NCI-H146 (cell line): ENCODE results near the gene CDRT15.
"Not testable (repeated sequence)": the region's sequence is repeated elsewhere in the genome, so short reads cannot be mapped to it uniquely, and the experiment has no call there.

Source experiments
- DNase-seq: peaks from one replicate; lab custom pipeline; 2025; lab: John Stamatoyannopoulos, UW

The CDRT15 gene

DNA sequence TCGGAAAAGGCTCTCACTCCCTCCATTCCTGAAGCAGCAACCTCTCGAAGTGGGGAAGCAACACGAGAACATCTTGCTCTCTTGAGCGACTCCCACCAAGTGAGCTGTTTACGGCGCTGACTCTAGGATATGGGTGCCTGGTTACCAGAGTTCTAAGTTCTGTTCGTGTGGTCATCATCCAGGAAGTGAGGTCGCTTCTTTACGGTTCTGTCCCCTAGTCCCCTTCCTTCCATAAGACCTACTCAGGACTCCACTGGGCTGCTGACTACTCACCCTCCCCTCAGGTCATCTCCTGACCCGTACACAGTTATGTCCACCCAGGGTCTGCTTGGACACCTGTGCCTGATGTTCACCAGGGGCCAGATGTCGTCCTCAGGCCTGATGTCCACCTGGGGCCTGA, at the start of gene CDRT15:
Gene CDRT15, minus strand, starts transcription at position 101 of the 400 bp plus-strand sequence. Its CDS starts 29 bp downstream, at position 72.
- not testable (repeated sequence) for DNase-seq

DNA sequence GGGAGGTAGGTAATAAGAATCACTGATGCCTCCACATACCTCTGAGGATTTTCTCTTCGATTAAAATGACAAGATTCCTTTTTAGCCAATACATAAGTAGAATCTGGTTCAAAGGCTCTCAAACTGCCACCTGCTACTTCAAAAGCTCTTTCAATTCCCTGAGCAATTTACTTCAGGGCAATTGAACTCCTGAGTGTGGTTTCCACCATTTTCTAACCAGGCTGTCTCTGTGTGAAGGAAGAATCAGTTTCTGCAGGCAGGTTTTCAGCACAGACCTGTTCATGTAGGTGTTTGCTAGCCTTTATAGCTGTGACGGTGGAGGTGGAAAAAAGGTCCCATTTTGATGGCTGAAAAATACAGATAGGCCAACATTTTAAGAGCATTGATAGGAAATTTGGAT, 46.1 kb upstream of the CDRT15 start:
- DNase-seq: no peak

DNA sequence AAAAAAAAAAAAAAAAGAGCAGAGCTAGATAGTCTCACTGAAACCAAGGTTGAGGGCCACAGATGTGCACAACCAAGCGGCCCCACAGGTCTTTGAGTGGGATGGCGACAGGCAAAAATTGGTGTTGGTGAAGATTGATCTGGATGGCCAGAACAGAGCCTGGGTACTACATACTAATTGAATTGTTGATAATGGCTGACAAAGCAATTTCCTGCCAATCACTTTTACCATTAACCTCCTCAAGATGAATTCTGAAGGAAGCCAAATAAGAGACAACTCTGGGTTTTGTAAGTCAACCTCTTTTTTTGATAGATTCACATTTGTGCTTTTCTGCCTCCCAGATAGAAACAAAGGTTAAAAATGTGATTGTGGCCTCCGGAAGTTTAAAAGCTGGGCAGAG, 44.9 kb upstream of the CDRT15 start:
- no peak for DNase-seq

DNA sequence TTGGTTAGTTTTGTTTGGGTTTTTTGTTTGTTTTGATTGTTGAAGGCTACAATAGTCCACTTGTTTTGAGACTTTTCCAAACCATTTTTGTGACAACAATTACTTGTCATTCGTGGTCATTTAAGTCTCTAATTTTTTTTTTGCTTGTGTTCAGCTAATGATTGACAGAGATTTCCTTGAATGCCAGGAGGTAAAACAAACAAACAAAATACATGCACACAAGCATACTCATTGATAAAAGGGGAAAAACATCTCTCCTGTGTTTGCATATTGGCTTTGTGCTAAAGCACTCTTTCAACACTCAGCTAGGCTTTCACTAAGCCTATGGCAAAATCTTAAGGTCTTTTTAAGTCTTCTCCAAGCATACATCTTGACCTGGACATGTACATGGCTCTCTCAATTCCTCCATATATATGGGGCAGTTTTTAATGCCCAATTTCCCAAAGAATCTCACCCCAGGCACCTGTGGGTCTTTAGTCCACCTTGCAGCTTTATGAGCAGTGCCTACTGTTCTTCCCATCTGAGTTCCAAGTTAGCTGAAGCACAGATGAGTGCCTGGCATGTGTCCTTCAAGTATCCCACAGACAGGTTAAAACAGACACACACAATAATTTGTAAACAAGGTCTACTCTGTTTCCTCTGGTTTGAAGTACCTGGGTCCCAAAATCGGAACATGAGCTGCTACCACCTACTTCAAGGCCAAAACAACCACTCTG, 40.0 kb upstream of the CDRT15 start:
- DNase-seq: no peak

DNA sequence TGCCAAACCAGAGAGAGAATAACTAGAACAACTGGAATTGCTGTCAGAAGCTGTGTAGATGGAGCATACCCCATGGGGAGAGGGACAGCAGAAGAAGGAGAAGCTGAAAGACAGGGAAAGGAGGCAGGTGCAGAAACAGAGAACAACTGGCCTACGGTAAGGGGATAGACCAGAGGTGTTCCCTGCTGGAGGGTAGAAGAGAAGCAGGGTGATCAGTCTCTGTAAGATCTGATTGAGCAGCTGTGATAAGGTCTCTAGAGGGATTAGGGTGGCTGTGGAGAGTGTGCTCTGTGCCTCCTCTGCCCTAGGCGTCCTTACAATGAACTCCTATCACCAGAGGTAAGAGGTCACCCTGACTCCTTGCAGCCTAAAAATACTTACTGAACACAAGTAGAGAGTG, 33.8 kb upstream of the CDRT15 start:
- DNase-seq: no peak

DNA sequence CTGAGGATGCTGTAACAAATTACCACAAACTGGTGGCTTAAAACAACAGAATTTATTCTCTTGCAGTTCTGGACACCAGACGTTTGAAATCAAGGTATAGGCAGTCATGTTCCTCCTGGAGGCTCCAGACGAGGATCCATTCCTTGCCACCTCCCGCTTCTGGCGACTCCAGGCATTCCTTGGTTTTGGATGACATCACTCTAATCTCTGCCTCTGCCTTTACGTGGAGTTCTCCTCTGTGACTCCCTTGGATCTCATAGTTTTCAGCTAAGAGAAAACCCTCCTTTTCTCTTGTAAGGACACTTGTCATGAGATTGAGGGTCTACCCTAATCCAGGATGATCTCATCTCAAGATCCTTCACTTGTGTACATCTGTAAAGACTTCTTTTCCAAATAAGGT, 32.8 kb upstream of the CDRT15 start:
- no peak for DNase-seq

DNA sequence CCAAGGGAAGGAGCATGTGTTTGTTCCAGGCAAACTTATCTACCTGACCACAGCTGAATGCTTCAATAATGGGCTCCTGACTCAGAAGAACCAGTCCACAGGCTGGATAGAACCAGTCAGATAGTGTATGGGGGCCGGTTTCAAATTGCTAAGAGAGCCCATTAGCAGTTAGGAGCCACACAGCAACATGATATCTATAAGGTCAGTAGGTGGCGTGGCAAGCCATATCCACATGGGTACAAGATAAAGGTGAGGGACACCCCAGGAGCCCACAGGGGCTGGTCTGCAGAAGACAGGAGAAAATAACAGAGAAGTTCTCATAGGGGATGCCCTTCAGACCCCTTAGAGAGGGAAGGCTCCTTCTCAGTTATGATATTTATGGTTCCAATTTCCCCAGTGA, 31.6 kb upstream of the CDRT15 start:
- no peak for DNase-seq

DNA sequence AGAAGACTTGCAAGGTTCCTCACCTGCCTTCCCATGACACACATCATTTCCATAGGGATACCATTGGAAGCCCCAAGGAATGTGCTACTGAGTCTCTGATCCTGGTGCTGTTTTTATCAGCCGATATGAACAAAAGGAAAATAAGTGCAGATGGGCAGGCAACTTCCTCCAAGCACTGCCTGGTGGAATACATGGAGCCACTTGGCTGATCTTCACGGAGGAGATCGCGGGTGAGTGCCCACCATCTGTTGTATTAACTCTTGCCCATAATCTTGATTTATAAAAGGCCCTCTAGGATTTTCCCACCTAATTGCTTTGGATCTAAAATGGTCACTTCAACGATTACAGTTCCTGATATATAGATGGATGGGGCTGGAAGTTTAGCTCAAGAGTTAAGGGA, 24.7 kb upstream of the CDRT15 start:
- no peak for DNase-seq

DNA sequence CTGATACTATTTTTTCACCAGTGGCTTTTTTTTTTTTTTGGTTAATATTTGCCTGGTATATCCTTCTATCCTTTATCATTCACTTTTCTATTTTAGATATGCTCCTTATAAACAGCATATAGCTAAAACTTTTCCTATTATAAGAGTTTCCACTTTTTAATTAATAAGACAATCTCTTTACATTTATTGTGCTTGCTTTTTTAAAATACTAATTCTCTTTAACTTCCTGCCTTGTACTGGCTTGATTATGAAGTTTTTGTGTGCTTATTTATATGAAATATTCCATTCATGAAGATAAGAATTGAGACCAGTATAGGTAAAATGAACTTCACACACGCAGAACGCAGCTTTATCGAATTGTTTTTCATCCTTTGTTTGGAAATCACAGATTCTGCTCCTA, 9.0 kb upstream of the CDRT15 start:
- no peak for DNase-seq

DNA sequence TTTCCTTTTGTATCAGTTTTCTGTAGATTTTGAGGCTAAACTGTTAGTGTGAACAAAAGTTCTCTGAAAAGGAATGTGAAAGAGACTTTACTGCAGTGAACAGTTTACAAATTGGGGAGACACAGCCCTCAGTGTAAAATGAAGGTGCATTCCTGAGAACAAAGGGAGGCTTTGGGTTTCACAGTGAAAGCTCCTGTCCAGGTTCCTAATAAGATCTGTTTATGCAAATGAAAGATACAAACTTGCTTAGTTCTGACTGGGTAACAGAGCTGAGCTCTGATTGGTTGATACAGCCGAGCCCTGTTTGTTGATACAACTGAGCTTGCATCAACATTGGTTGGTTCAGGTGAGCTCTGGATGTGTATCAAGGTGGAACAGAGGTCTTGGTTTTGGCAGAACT, 8.3 kb upstream of the CDRT15 start:
- DNase-seq: no peak

DNA sequence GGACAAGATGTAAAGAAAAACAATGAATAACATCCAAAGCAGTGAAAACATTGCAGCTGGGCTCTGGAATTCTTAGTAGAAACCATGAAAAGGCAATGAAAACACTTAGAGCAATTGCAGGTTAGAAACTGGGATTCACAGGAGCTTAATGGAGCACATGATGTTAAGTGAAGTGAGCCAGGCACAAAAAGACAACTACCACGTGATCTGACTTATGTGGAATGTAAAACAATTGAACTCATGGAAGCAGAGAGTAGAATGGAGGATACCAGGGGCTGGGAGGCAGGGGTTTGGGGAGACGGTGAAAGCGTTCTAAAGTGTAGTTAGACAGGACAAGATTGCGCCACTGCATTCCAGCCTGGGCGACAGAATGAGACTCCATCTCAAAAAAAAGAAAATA, 2.6 kb upstream of the CDRT15 start:
- not testable (repeated sequence) for DNase-seq

DNA sequence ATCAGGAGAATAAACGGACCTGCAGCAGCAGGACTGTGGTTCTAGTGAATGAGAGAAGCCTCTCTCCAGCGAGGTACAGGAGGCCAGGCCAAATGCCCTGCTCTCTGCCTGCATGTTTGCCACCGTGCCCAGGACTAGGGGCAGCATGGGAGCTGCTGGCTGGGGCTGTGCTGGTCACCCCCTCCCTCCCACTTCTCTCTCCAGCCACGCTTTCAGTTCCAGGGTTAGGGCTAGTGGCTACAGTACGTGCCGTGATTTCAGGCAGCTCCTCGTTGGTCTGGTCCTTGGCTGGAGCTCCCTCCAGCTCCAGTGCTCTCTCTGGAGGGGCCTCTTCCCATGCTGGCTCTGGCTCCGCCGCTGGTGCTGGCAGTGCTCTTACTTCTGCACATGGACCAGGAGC, 630 bp downstream of the CDRT15 start:
- DNase-seq: not testable (repeated sequence)

DNA sequence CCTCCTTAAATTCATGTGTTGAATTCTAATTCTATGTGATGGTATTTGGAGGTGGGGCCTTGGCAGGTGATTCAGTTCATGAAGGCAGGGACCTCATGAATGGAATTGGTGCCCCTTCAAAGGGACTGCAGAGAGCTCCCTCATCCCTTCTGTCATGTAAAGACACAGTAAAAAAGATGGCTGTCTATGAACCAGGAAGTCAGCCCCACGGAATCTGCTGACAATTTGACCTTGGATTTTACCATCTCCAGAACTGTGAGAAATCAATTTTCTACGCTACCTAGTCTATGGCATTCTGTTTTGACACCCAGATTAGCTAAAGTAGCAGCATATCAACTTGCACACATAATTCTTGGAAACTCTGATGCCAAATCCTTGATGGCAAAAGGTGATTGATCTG, 1.6 kb downstream of the CDRT15 start:
- DNase-seq: not testable (repeated sequence)

DNA sequence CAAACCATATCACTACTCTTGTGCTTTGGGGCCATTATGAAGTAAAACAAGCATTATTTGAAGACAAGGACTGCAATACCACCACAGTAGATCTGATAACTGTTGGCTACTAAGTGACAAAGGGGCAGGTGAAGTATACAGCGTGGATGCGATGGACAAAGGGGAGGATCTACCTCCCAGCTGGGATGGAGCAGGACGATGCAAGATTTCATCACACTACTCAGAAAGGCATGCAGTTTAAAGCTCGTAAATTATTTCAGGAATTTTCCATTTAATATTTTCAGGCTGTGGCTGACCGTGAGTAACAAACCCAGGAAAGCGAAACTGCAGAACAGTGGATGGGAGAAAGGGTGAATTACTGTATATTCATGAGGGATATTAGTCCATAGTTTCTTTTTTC, 5.5 kb downstream of the CDRT15 start:
- not testable (repeated sequence) for DNase-seq

DNA sequence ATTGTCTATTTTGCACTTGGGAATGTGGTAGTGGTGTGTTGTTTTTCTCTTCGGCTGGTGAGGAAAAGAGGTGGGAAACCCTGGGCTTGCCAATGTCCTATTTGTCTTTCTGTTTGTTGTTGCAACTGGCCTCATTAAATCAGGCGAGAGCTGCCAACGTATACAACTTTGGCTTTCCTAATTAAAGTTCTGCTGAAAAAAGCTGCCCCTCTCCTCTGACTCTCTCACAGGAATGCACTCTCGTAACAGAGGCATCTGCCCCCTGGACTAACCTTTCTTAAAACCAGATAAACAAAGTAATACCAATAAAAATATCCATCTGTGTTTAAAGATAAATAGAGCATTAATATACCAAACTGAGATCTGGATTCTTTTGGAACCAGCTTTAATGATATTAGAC, 7.8 kb downstream of the CDRT15 start:
- no peak for DNase-seq

DNA sequence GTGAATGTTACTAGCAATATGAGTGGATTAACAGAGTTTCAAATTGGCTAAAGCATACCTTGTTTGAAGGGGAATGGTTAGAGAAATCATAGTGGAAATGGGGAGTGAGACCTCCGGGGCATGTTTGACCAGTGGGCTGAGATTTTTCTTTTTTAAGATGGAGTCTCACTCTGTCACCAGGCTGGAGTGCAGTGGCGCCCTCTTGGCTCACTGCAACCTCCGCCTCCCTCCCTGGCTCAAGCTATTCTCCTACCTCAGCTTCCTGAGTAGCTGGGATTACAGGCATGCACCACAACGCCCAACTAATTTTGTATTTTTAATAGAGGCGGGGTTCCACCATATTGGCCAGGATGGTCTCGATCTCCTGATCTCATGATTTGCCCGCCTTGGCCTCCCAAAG, 9.6 kb downstream of the CDRT15 start:
- DNase-seq: no peak

DNA sequence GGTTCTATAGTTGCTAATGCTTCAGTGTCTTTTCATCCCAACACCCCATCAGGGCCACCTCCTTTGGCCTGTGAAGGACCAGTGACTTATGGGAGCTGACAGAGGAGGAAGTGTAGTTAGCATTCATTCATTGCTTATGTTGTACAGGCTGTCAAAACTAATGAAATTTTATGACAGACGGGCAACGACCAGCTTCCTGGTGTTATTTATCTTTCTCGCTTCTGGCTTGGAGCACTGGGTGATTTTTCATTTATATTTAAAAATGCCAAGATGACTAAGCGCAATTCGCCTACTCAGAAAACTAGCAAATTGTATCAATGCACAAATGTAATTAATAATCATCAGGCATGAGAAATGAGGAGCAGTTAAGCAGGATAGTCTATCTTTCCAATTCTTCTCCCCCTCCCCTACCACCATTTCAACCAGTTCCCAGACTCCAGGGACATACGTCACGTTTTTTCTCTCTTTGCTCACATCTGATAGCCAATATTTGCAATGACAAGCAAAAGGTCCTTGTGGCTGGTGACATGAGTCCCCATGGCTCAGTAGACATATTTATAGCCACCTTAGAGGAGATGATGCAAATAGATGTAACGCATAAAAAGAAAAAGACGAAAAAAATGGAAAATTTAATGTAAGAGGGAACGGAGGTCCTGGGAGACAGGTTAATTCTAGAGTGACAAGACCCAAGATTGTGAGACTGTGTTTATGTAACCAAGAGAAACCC, 11.2 kb downstream of the CDRT15 start:
- no peak for DNase-seq

DNA sequence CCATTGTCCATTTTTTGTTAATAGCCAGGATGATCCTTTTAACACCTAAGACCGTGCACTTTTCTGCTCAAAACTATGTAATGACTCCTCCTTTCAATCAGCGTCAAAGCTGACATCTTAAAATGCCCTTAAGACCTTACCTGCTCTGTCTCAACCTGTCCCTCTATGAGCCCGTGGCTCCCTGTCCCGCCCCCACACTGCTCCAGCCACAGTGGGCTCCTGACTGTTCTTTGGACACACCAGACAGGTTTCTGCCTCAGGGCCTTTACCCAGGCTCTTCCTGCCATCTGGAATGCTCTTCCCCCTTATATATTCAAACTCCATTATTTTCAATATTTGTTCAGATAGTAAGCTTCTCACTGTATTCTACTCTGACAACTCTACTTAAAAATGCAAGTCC, 14.1 kb downstream of the CDRT15 start:
- no peak for DNase-seq

DNA sequence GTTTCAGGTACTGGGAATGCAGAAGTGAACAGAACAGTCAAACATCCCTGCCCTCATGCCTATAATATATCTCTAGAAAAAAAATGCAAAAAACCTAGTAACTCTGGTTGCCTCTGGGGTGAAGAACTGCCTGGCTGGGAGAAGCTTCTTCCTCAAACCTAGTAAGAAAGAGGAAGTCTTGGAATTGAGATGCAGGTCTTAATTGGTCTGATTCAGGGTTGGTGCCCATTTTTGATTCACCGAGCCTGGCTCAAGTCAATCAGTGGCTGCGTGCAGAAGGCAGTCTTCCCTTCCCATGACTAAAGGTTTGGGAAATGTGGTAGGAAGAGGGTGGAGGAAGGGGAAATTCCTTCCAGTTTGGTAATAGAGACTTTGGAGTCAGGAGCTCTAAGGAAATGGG, 22.4 kb downstream of the CDRT15 start:
- DNase-seq: no peak

DNA sequence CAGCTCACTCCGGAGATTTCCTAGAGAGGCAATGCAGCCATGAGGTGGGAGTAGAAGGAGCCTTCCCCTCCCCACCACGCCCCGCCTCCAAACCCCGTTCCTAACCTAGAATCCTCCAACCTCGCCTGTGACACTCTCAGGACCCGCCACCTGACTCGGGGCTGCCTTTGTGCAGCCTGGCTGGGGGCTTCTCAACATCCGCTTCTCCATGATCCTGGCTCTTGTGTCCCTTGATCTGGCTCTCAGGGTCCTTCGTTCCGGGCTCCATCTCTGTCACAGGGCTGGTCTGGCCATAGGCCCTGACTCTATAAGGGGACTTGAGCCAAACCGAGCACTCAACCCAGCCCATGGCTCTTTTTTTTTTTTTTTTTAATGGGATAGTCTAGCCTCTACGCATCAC, 24.3 kb downstream of the CDRT15 start:
- no peak for DNase-seq

DNA sequence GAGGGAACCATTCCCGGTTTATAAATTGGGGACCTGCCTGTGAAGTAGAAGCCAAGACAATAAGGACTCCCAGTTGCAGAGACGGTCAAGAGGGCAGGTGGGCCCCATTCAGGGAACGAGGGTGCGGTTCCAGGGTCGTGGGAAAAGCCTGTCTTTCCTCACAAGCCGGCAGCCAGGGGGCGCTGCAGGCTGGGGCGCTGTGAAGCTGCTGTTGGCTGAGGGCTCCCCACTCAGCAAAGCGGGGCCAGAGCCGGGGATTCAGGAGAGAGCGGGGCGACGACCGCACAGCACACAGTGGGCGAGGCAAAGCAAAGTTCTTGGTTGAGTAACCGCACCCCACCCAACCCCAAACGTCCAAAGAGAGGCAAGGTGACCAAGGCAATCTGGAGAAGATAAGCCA, 24.9 kb downstream of the CDRT15 start:
- DNase-seq: no peak

DNA sequence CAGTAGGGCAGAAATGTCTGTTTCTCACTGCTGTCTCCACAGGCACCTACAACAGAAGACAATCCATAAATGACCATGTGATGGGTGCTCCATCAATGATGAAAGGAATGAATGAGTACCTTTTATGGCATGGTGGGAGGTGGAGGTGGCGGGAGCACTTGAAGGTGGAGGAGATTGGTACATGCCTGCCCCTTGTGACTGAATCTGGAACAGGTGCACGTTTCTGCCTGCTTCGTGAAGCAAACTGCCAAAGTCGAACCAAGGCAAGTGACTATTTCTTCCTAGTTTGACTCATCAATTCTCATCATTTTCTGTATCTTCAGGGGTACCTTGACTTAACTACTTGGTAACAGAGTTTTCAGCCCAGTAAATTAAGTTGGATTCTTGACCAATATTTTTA, 25.4 kb downstream of the CDRT15 start:
- DNase-seq: no peak

DNA sequence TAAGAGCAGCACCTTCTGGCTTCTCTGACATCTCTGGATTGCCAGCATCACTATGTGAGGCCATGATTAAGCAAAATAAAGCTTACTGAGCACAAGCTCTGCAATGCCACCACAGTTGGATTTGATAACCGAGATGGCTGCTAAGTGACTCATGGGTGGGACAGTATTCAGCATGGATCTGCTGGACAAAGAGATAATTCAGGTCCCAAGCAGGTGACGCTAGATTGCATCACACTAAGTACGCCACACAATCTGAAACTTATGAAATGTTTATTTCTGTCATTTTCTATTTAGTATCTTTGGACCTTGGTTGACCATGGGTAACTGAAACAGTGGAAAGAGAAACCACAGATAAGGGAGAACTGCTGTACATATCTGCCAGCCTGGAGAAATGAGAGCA, 27.4 kb downstream of the CDRT15 start:
- DNase-seq: no peak

DNA sequence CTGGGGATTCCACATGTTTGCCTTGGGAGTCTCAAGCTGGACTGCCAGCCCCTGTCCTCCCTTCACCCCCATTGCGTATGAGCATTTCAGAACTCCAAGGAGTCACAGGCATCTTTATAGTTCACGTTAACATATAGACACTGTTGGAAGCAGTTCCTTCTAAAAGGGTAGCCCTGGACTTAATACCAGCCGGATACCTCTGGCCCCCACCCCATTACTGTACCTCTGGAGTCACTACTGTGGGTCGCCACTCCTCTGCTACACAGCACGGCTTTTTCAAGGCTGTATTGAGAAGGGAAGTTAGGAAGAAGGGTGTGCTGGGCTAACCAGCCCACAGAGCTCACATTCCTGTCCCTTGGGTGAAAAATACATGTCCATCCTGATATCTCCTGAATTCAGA, 28.9 kb downstream of the CDRT15 start:
- DNase-seq: no peak
